ENCODE results near the gene NKIRAS2. TPM values are rescaled to one million over a fixed set of nuclear protein-coding genes. Genes with fewer than 3 reads are reported as not detected.

NKIRAS2 gene
- total RNA-seq, 2 donors from 2014 or later: 43.8 to 46.2 TPM

- Histone ChIP-seq H3K4me1 (ENCODE audit: control insufficient read depth in 1 of 2, low read depth in 2 of 2) (no peaks in the 10 kb centered on the region), H3K4me3 (no peak overlapping the region), H3K27ac (no peak overlapping the region), H3K27me3 (replicated peaks; ENCODE audit: insufficient read depth) (no peaks in the 10 kb centered on the region), H3K9me3 (no peaks in the 10 kb centered on the region), H3K36me3 (peaks cover 74% of the 10 kb centered on the region)
- TF ChIP-seq CTCF (IDR thresholded peaks at IDR 0.05): no peak
- no peak for DNase-seq (ENCODE audit: low spot score)
- ATAC-seq (ENCODE audit: insufficient number of reproducible peaks, low FRiP score, low read depth): no peak
Observed at GRCh38 chr17:41998497-41998896, 21.4 kb upstream of the NKIRAS2 start.

GRCh38 chr17:42000413-42001133 is 19.3 kb upstream of the NKIRAS2 start:
- H3K4me3 ChIP-seq: no peak overlapping the region
- no peak overlapping the region for H3K27ac ChIP-seq
- DNase-seq (ENCODE audit: low spot score): no peak
- H3K27me3 ChIP-seq (replicated peaks; ENCODE audit: insufficient read depth): no peaks in the 10 kb centered on the region
- no peak for TF ChIP-seq CTCF (IDR thresholded peaks at IDR 0.05)
- H3K36me3 ChIP-seq: peaks cover 58% of the 10 kb centered on the region
- no peaks in the 10 kb centered on the region for H3K9me3 ChIP-seq
- ATAC-seq (ENCODE audit: insufficient number of reproducible peaks, low FRiP score, low read depth): no peak
- H3K4me1 ChIP-seq (ENCODE audit: control insufficient read depth in 1 of 2, low read depth in 2 of 2): no peaks in the 10 kb centered on the region

GRCh38 chr17:42001729-42002128 is 18.2 kb upstream of the NKIRAS2 start:
- Histone ChIP-seq H3K4me1 (ENCODE audit: control insufficient read depth in 1 of 2, low read depth in 2 of 2) (peaks cover 0 to 1% of the 10 kb centered on the region in 2 donors), H3K36me3 (peaks cover 47% of the 10 kb centered on the region), H3K9me3 (no peaks in the 10 kb centered on the region), H3K27me3 (replicated peaks; ENCODE audit: insufficient read depth) (no peaks in the 10 kb centered on the region), H3K4me3 (no peak overlapping the region), H3K27ac (no peak overlapping the region)
- DNase-seq (ENCODE audit: low spot score): no peak
- TF ChIP-seq CTCF (IDR thresholded peaks at IDR 0.05): no peak
- ATAC-seq (ENCODE audit: insufficient number of reproducible peaks, low FRiP score, low read depth): no peak

GRCh38 chr17:42002175-42002791 is 17.6 kb upstream of the NKIRAS2 start:
- Histone ChIP-seq H3K27ac (no peak overlapping the region), H3K9me3 (no peaks in the 10 kb centered on the region), H3K36me3 (peaks cover 41% of the 10 kb centered on the region), H3K4me1 (ENCODE audit: control insufficient read depth in 1 of 2, low read depth in 2 of 2) (peaks cover 0 to 7% of the 10 kb centered on the region in 2 donors), H3K4me3 (no peak overlapping the region), H3K27me3 (replicated peaks; ENCODE audit: insufficient read depth) (no peaks in the 10 kb centered on the region)
- no peak for TF ChIP-seq CTCF (IDR thresholded peaks at IDR 0.05)
- DNase-seq (ENCODE audit: low spot score) (no peak), ATAC-seq (ENCODE audit: insufficient number of reproducible peaks, low FRiP score, low read depth) (no peak)

- Histone ChIP-seq H3K9me3 (no peaks in the 10 kb centered on the region), H3K4me3 (no peak overlapping the region), H3K36me3 (peaks cover 36% of the 10 kb centered on the region), H3K27ac (no peak overlapping the region), H3K27me3 (replicated peaks; ENCODE audit: insufficient read depth) (no peaks in the 10 kb centered on the region), H3K4me1 (ENCODE audit: control insufficient read depth in 1 of 2, low read depth in 2 of 2) (peaks cover 3 to 10% of the 10 kb centered on the region in 2 donors)
- no peak for TF ChIP-seq CTCF (IDR thresholded peaks at IDR 0.05)
- no peak for ATAC-seq (ENCODE audit: insufficient number of reproducible peaks, low FRiP score, low read depth)
- DNase-seq (ENCODE audit: low spot score): no peak
Observed at GRCh38 chr17:42002792-42003301, 17.0 kb upstream of the NKIRAS2 start.

Data from thoracic aorta (tissue), 2 donors.